SK-N-SH (cell line): ENCODE results near the gene GSS. TPM values are rescaled to one million over a fixed set of nuclear protein-coding genes. Genes with fewer than 3 reads are reported as not detected.
A peak's percentile ranks its signal among the peaks of the same experiment; 100 is the strongest.

Source experiments
- CTCF ChIA-PET: fragments of 300-600, 350-600 bp; formaldehyde crosslinking; extraction: SDS; loops from one replicate; lab custom pipeline; 2021; lab: Yijun Ruan, JAX
- POLR2A ChIA-PET: fragments of 350-600 bp; sonication (Branson Sonifier 250); formaldehyde crosslinking; extraction: SDS; loops from one replicate; lab custom pipeline; 2020; ENCODE audit warnings: antibody characterized with exemption, inconsistent platforms; lab: Yijun Ruan, JAX
- DNase-seq: peaks from one replicate; pipeline ENCODE4 v3.0.0; 2012
- H2AFZ ChIP-seq: fragments of 200-600 bp; sonication (generic); 2 replicates; pipeline ENCODE4 v1.8.1; 2016; ENCODE audit warnings: antibody characterized with exemption, mild to moderate bottlenecking, low read depth
- H3F3A ChIP-seq: fragments of 200-600 bp; sonication (generic); replicated peaks from 2 replicates; pipeline ENCODE3; 2016; ENCODE audit warnings: antibody characterized with exemption, mild to moderate bottlenecking; ENCODE audit not compliant: insufficient read depth
- H3K27ac ChIP-seq, 2 experiments: fragments of 200-500 bp in 1 of 2; fragments of 200-600 bp in 1 of 2; sonication (Bioruptor generic) in 1 of 2; sonication (generic), shearing (Covaris generic) in 1 of 2; 2 replicates each; pipeline versions ENCODE4 v1.5.1 to v1.6.1; 2014 to 2016; ENCODE audit warnings: low read depth in 2 of 2, inconsistent platforms in 1 of 2, low read length in 1 of 2, mild to moderate bottlenecking in 1 of 2, mixed read lengths in 1 of 2
- H3K27me3 ChIP-seq: fragments of 200-600 bp; sonication (generic), shearing (Covaris generic); 2 replicates; pipeline ENCODE4 v1.6.1; 2016; ENCODE audit warnings: mixed run types; ENCODE audit not compliant: insufficient read depth
- H3K36me3 ChIP-seq, 2 experiments: fragments of 200-500 bp in 1 of 2; fragments of 200-600 bp in 1 of 2; sonication (Bioruptor generic) in 1 of 2; sonication (generic) in 1 of 2; replicated peaks in 1 of 2; 2 replicates each; pipeline versions ENCODE3 to v1.5.1; 2014 to 2016; ENCODE audit warnings: low read length in 1 of 2, mild to moderate bottlenecking in 1 of 2; ENCODE audit not compliant: insufficient read depth in 2 of 2, control insufficient read depth in 1 of 2
- H3K4me1 ChIP-seq, 2 experiments: fragments of 200-500 bp in 1 of 2; fragments of 200-600 bp in 1 of 2; sonication (Bioruptor generic) in 1 of 2; sonication (generic), shearing (Covaris generic) in 1 of 2; 2 replicates each; pipeline versions ENCODE4 v1.5.1 to v1.6.1; 2014 to 2016; ENCODE audit warnings: low read depth in 1 of 2, low read length in 1 of 2, mixed run types in 1 of 2; ENCODE audit not compliant: insufficient read depth in 2 of 2, control insufficient read depth in 1 of 2
- H3K4me2 ChIP-seq: fragments of 200-600 bp; sonication (generic), shearing (Covaris generic); 2 replicates; pipeline ENCODE4 v1.6.1; 2017; ENCODE audit warnings: mixed run types
- H3K4me3 ChIP-seq, 2 experiments: fragments of 200-500 bp in 1 of 2; fragments of 200-600 bp in 1 of 2; sonication (Bioruptor generic) in 1 of 2; sonication (generic), shearing (Covaris generic) in 1 of 2; 2 replicates each; pipeline versions ENCODE4 v1.5.1 to v1.8.1; 2014 to 2016; ENCODE audit warnings: low read depth in 2 of 2, inconsistent platforms in 1 of 2, low read length in 1 of 2, mild to moderate bottlenecking in 1 of 2, mixed read lengths in 1 of 2, moderate library complexity in 1 of 2
- H3K79me2 ChIP-seq: fragments of 200-600 bp; sonication (generic); 2 replicates; pipeline ENCODE4 v1.8.1; 2017; ENCODE audit warnings: mild to moderate bottlenecking; ENCODE audit not compliant: insufficient read depth
- H3K9ac ChIP-seq: fragments of 200-600 bp; sonication (generic); 2 replicates; pipeline ENCODE4 v1.6.1; 2017; ENCODE audit warnings: mixed run types
- H3K9me2 ChIP-seq: fragments of 200-600 bp; sonication (generic); 2 replicates; pipeline ENCODE4 v1.6.1; 2017; ENCODE audit warnings: mixed run types
- H3K9me3 ChIP-seq: fragments of 200-600 bp; sonication (generic); 2 replicates; pipeline ENCODE4 v1.6.1; 2017; ENCODE audit warnings: mixed run types, mild to moderate bottlenecking, moderate library complexity
- H4K20me1 ChIP-seq: fragments of 200-600 bp; sonication (generic); 2 replicates; pipeline ENCODE4 v1.6.1; 2017; ENCODE audit warnings: mild to moderate bottlenecking, mixed run types; ENCODE audit not compliant: insufficient read depth
- ELF1 ChIP-seq: IDR thresholded peaks from 2 replicates; pipeline ENCODE4 v1.4.0; 2012
- FOSL2 ChIP-seq: IDR thresholded peaks from 2 replicates; pipeline ENCODE4 v1.4.0; 2012; ENCODE audit warnings: low read depth, mild to moderate bottlenecking, moderate library complexity, borderline replicate concordance
- FOXJ3 ChIP-seq: sonication (generic); formaldehyde crosslinking; IDR thresholded peaks from 2 replicates; pipeline ENCODE4 v1.5.1; 2020; ENCODE audit warnings: mild to moderate bottlenecking, missing genetic modification reagents
- GABPA ChIP-seq: IDR thresholded peaks from 2 replicates; pipeline ENCODE4 v1.4.0; 2012; ENCODE audit warnings: low read depth, mild to moderate bottlenecking
- NFIC ChIP-seq: IDR thresholded peaks from 2 replicates; pipeline ENCODE4 v1.4.0; 2012; ENCODE audit warnings: borderline replicate concordance
- RCOR1 ChIP-seq: fragments of 150-350 bp; IDR thresholded peaks from 2 replicates; pipeline ENCODE4 v1.6.1; 2017; ENCODE audit warnings: antibody characterized with exemption, low read length
- SMC3 ChIP-seq: IDR thresholded peaks from 2 replicates; pipeline ENCODE4 v1.6.1; 2012; ENCODE audit warnings: low read depth, low read length, improper control_type of control experiment
- TAF1 ChIP-seq: IDR thresholded peaks from 2 replicates; pipeline ENCODE4 v1.6.1; 2012; ENCODE audit warnings: low read depth, mild to moderate bottlenecking, low read length, moderate library complexity, borderline replicate concordance
- TCF12 ChIP-seq: IDR thresholded peaks from 2 replicates; pipeline ENCODE4 v1.4.0; 2012
- YY1 ChIP-seq: IDR thresholded peaks from 2 replicates; pipeline ENCODE4 v1.4.0; 2012; ENCODE audit warnings: low read depth, mild to moderate bottlenecking
- WGBS: methylation state at CpG from one replicate; pipeline ENCODE4 v1.1.6; 2017; ENCODE audit warnings: low lambda C conversion rate; 5-methylcytosine and 5-hydroxymethylcytosine counted together
- polyA plus RNA-seq, 3 experiments: library from polyadenylated mRNA; depleted of rRNA; stranded (reverse); fragments of >200 nt; gene quantifications; 2 replicates each; pipeline ENCODE4 v1.2.3, GENCODE V29; 2012
- TF ChIP-seq, protein P1 (sequence below): IDR thresholded peaks from 2 replicates; pipeline ENCODE4 v1.6.1; 2012; ENCODE audit warnings: mild to moderate bottlenecking, low read depth, low read length, moderate library complexity
- TF ChIP-seq, protein P2 (sequence below): fragments of 150-350 bp; IDR thresholded peaks from 2 replicates; pipeline ENCODE4 v1.6.1; 2017; ENCODE audit warnings: antibody characterized with exemption, low read length, low read depth, borderline replicate concordance

Gene GSS
- polyA plus RNA-seq, 1 of the 3 experiments (the other 2 are of a cell fraction) = 95.6 TPM

GRCh38 chr20:34945315-34946077 lies 10.1 kb downstream of the GSS start (continued):
- TF ChIP-seq TAF1 (no peak), TCF12 (no peak), FOXJ3 (CRISPR knock-in tag) (no peak), YY1 (no peak), GABPA (no peak), RCOR1 (no peak), SMC3 (no peak), FOSL2 (no peak)
- TF ChIP-seq, protein P1, sequence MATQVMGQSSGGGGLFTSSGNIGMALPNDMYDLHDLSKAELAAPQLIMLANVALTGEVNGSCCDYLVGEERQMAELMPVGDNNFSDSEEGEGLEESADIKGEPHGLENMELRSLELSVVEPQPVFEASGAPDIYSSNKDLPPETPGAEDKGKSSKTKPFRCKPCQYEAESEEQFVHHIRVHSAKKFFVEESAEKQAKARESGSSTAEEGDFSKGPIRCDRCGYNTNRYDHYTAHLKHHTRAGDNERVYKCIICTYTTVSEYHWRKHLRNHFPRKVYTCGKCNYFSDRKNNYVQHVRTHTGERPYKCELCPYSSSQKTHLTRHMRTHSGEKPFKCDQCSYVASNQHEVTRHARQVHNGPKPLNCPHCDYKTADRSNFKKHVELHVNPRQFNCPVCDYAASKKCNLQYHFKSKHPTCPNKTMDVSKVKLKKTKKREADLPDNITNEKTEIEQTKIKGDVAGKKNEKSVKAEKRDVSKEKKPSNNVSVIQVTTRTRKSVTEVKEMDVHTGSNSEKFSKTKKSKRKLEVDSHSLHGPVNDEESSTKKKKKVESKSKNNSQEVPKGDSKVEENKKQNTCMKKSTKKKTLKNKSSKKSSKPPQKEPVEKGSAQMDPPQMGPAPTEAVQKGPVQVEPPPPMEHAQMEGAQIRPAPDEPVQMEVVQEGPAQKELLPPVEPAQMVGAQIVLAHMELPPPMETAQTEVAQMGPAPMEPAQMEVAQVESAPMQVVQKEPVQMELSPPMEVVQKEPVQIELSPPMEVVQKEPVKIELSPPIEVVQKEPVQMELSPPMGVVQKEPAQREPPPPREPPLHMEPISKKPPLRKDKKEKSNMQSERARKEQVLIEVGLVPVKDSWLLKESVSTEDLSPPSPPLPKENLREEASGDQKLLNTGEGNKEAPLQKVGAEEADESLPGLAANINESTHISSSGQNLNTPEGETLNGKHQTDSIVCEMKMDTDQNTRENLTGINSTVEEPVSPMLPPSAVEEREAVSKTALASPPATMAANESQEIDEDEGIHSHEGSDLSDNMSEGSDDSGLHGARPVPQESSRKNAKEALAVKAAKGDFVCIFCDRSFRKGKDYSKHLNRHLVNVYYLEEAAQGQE = no peak

DNA sequence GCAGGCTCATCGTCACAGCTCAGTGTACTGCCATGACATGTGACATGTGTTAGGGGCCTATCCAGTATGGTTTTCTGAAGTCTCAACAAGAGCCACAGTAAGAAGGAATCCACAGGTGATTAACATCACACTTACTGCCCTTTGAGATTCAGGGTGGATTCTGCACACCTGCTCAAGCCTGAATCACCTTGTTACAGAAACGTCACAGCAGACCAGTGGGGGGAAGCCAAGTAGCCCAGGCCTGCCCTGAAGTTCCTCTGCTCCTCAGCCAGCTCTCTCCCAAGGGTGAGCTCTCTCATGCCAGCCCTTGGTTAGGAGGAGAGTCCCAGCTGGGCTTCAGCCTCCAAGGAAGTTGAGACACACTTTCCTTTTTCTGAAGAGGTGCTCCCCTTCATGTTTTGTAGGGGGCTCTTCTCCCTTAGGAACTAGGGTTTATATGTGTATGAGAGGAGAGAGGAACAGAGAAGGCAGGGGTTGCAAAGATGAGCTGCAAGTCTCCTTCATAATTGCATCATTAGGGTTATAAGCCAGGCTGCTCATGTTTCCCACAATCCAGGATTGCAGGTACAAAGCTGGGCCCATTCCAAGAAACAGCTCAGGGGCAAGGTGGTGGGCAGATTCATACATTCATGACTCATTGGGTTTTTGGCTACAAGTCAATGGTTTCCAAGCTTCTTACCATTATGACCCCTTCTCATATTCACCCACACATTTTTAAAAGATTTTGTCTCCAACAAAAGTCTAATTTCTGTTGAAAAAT lies 11.6 kb downstream of the GSS start:
- H3K9me2 ChIP-seq = no peaks in the 10 kb centered on the region
- WGBS = 91% methylated on average over 2 of the region's 2 CpGs
- TF ChIP-seq FOSL2 (peak; percentile 35; the same call in 1 of the 2 replicates), ELF1 (no peak), SMC3 (no peak), NFIC (peak; percentile 59)
- TF ChIP-seq, protein P2, sequence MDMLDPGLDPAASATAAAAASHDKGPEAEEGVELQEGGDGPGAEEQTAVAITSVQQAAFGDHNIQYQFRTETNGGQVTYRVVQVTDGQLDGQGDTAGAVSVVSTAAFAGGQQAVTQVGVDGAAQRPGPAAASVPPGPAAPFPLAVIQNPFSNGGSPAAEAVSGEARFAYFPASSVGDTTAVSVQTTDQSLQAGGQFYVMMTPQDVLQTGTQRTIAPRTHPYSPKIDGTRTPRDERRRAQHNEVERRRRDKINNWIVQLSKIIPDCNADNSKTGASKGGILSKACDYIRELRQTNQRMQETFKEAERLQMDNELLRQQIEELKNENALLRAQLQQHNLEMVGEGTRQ = no peak
- H3K9ac ChIP-seq = no peak overlapping the region
- ChIA-PET CTCF (interaction anchor here (1.0 kb wide), 1 partner anchor 69 kb away, joined by 3 read pairs; no protein-coding TSS in a partner anchor), POLR2A (no interaction called here)
- peaks cover 5% of the 10 kb centered on the region for H3F3A ChIP-seq
- no peak for DNase-seq
- no peaks in the 10 kb centered on the region for H4K20me1 ChIP-seq
- H3K79me2 ChIP-seq = 0 out of 2 replicates have a peak, but pooled peaks cover 5% of the 10 kb centered on the region
- H2AFZ ChIP-seq = no peak overlapping the region
- H3K27me3 ChIP-seq = no peaks in the 10 kb centered on the region
- H3K27ac ChIP-seq = no peak overlapping the region
- H3K4me2 ChIP-seq = no peak overlapping the region
- no peak overlapping the region for H3K4me3 ChIP-seq
- H3K36me3 ChIP-seq = peaks cover 46 to 55% of the 10 kb centered on the region in 2 experiments
- no peaks in the 10 kb centered on the region for H3K9me3 ChIP-seq
- peaks cover 0 to 8% of the 10 kb centered on the region in 2 experiments; a peak in 1 of 4 replicates for H3K4me1 ChIP-seq
